ENCODE data around the gene PODN. TPM values are rescaled to one million over a fixed set of nuclear protein-coding genes. Genes with fewer than 3 reads are reported as not detected.

Gene PODN
- total and polyA plus RNA-seq, 5 donors: 36.5 to 62.4 (median 41.6) TPM

DNA sequence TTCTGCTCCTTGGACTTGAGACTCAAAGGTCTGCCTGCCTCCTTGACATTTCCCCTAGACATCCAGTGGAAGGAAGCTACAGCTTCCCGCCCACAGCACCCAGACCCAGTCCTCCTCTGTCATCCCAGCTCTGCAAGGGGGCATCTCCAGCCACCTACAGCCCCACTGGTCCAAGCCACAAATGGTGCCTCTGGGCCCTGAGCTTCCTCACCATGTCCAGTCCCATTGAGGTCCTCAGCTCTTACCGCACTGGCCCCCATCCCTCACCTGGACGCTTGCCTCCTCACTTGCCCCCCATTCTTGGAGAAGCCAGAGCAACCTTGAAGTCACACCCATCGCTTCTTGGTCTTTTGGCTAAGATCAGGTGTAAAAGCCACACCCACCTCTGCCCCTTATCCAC is 13.2 kb downstream of the PODN start:
- Histone ChIP-seq H3K4me3 (ENCODE audit: low read length) (no peak overlapping the region), H3K27ac (ENCODE audit: low read length) (no peak overlapping the region), H3K27me3 (ENCODE audit: control insufficient read depth, insufficient read depth) (no peaks in the 10 kb centered on the region), H3K9me3 (ENCODE audit: control insufficient read depth, low read length) (no peaks in the 10 kb centered on the region), H3K4me1 (ENCODE audit: control insufficient read depth, insufficient read depth, low read length) (no peaks in the 10 kb centered on the region)
- WGBS: 97% methylated on average over 4 of the region's 4 CpGs
- ATAC-seq (no peak), DNase-seq (peak in 2 of 3 donors; percentile 22 to 30)
- intact Hi-C loops (cut with DNase I): no loop called here

DNA sequence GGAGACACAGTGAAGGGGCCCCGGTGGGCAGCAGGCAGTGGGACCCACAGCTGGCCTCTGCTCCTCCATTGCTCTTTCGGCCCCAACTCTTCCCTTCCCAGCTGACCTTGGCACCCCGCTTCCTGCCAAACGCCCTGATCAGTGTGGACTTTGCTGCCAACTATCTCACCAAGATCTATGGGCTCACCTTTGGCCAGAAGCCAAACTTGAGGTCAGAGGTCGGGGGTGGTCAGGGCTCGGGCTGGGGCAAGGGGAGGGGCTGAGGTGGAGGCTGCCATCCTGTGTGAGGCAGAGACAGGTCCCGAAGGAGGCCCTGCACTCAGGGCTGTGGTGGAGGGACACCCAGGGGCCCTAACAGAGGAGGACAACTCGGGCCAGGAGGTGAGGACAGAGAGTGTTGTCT is 13.7 kb downstream of the PODN start:
- intact Hi-C loops (cut with DNase I): no loop called here
- Histone ChIP-seq H3K9me3 (ENCODE audit: control insufficient read depth, low read length) (no peaks in the 10 kb centered on the region), H3K4me3 (ENCODE audit: low read length) (no peak overlapping the region), H3K4me1 (ENCODE audit: control insufficient read depth, insufficient read depth, low read length) (no peaks in the 10 kb centered on the region), H3K27me3 (ENCODE audit: control insufficient read depth, insufficient read depth) (no peaks in the 10 kb centered on the region), H3K27ac (ENCODE audit: low read length) (no peak overlapping the region)
- DNase-seq (peak in 2 of 3 donors; percentile 41 to 57), ATAC-seq (no peak)
- 70% methylated on average over 8 of the region's 8 CpGs for WGBS

DNA sequence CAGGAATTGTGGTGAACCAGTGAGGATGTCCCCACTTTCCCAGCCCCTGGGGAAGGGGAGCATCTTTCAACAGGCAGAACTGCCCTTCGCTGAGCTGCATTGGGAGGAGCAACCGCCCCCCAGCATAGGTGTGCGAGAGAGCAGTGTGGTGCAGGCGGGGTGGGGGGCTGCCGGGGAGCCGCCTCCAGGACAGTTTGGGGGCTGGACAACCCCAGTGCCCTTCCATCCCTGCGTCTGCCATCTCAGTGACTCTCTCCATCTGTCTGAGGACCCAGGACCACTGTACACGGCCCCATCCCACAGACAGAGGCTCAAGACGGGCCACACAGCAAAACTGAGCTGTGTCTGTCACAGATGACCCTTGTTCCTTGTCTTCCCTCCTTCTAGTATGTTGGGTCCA is 14.2 kb downstream of the PODN start:
- DNase-seq (peak in 2 of 3 donors; percentile 21 to 33), ATAC-seq (no peak)
- WGBS: 96% methylated on average over 9 of the region's 9 CpGs
- H3K27me3 ChIP-seq (ENCODE audit: control insufficient read depth, insufficient read depth): no peaks in the 10 kb centered on the region
- H3K4me1 ChIP-seq (ENCODE audit: control insufficient read depth, insufficient read depth, low read length): no peaks in the 10 kb centered on the region
- no peak overlapping the region for H3K27ac ChIP-seq (ENCODE audit: low read length)
- H3K4me3 ChIP-seq (ENCODE audit: low read length): no peak overlapping the region
- intact Hi-C loops (cut with DNase I): no loop called here
- no peaks in the 10 kb centered on the region for H3K9me3 ChIP-seq (ENCODE audit: control insufficient read depth, low read length)

DNA sequence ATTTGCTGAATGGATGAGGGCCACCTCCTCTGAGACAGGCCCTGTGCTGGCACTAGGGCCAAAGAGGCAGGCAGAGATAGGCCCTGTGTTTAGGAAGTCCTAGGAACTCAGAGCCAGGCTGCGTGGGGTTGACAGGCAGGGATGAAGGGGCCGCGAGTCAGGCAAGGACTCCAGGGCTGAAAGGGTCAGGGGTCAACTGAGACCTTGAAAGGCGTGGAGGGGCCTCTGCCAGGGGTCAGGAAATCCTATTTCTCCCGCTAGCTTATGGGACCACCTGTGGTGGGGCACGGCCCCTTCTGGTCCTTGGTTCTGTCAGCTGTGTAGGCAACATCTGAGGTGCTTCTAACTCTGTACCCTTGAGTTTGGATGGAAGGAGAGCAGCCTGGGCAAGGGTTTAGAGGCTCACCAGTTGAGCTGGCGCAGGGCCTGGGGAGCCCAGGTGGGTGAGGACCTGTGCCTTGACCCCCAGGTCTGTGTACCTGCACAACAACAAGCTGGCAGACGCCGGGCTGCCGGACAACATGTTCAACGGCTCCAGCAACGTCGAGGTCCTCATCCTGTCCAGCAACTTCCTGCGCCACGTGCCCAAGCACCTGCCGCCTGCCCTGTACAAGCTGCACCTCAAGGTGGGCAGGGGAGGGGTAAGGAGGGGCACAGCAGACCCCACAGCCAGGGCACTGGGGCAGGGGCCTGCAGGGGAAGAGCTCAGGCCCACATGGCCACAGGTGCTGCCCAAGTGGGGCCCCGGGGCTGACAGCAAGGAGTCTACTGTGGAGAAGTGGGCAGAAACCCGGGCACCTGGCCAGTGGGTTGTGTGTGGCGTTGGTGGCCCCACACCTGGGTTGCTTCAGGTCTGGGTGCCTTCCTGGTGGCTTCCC is 14.9 kb downstream of the PODN start:
- Histone ChIP-seq H3K4me3 (ENCODE audit: low read length) (no peak overlapping the region), H3K4me1 (ENCODE audit: control insufficient read depth, insufficient read depth, low read length) (no peaks in the 10 kb centered on the region), H3K27ac (ENCODE audit: low read length) (no peak overlapping the region), H3K27me3 (ENCODE audit: control insufficient read depth, insufficient read depth) (no peaks in the 10 kb centered on the region), H3K9me3 (ENCODE audit: control insufficient read depth, low read length) (no peaks in the 10 kb centered on the region)
- DNase-seq: peak; percentile 8 to 62 (median 54)
- intact Hi-C loops (cut with DNase I): no loop called here
- ATAC-seq: no peak
- 88% methylated on average over 19 of the region's 19 CpGs for whole genome bisulfite sequencing

DNA sequence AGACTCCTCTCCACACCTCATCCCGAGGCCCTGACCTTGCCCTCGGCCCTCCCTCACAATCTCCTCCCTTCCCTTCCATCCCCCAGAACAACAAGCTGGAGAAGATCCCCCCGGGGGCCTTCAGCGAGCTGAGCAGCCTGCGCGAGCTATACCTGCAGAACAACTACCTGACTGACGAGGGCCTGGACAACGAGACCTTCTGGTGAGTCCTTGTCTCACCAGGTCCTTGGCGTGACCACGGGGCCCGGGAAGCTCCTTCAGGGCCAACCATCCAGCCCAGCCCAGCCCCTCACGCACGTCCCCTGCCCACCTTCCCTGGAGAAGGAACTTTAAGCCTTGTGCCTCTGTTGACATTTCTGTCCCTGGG is 15.6 kb downstream of the PODN start:
- 92% methylated on average over 13 of the region's 13 CpGs for WGBS
- H3K27me3 ChIP-seq (ENCODE audit: control insufficient read depth, insufficient read depth): no peaks in the 10 kb centered on the region
- H3K4me3 ChIP-seq (ENCODE audit: low read length): no peak overlapping the region
- no peaks in the 10 kb centered on the region for H3K4me1 ChIP-seq (ENCODE audit: control insufficient read depth, insufficient read depth, low read length)
- H3K27ac ChIP-seq (ENCODE audit: low read length): no peak overlapping the region
- intact Hi-C loops (cut with DNase I): no loop called here
- DNase-seq (peak; percentile 5 to 53 (median 28)), ATAC-seq (no peak)
- H3K9me3 ChIP-seq (ENCODE audit: control insufficient read depth, low read length): no peaks in the 10 kb centered on the region

DNA sequence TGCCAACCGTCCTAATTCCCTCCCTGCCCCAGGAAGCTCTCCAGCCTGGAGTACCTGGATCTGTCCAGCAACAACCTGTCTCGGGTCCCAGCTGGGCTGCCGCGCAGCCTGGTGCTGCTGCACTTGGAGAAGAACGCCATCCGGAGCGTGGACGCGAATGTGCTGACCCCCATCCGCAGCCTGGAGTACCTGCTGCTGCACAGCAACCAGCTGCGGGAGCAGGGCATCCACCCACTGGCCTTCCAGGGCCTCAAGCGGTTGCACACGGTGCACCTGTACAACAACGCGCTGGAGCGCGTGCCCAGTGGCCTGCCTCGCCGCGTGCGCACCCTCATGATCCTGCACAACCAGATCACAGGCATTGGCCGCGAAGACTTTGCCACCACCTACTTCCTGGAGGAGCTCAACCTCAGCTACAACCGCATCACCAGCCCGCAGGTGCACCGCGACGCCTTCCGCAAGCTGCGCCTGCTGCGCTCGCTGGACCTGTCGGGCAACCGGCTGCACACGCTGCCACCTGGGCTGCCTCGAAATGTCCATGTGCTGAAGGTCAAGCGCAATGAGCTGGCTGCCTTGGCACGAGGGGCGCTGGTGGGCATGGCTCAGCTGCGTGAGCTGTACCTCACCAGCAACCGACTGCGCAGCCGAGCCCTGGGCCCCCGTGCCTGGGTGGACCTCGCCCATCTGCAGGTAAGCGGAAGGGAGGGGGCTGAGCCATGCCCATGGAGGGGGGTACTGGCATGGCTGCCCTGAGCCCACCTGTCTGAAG is 16.5 kb downstream of the PODN start:
- no peak for ATAC-seq
- Histone ChIP-seq H3K4me3 (ENCODE audit: low read length) (no peak overlapping the region), H3K27me3 (ENCODE audit: control insufficient read depth, insufficient read depth) (no peaks in the 10 kb centered on the region), H3K9me3 (ENCODE audit: control insufficient read depth, low read length) (no peaks in the 10 kb centered on the region), H3K4me1 (ENCODE audit: control insufficient read depth, insufficient read depth, low read length) (no peaks in the 10 kb centered on the region), H3K27ac (ENCODE audit: low read length) (no peak overlapping the region)
- intact Hi-C loops (cut with DNase I): no loop called here
- 94% methylated on average over 46 of the region's 46 CpGs for WGBS
- DNase-seq: peak; percentile 7 to 60 (median 53)

DNA sequence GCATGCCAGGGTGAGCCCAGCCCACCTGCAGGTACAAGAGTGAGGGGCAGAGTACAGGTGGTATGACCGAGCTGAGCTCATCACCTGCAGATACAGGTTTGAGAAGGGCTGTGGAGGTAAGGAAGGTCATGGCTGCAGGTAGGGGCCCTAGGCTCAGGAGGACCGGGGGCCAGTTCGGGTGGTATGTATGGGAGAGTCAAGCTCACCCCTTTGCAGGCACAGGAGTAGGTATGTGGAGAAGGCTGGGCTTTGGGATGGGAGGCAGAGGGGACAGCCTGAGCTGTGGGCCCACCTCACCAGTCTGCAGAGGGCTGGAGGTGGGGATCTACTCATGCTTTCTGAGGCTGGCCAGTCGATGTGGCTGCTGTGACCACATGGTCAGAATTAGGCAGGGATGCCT is 17.2 kb downstream of the PODN start:
- intact Hi-C loops (cut with DNase I): no loop called here
- H3K9me3 ChIP-seq (ENCODE audit: control insufficient read depth, low read length): no peaks in the 10 kb centered on the region
- peak; percentile 4 to 41 (median 24) for DNase-seq
- no peak overlapping the region for H3K4me3 ChIP-seq (ENCODE audit: low read length)
- no peak for ATAC-seq
- no peaks in the 10 kb centered on the region for H3K4me1 ChIP-seq (ENCODE audit: control insufficient read depth, insufficient read depth, low read length)
- 91% methylated on average over 4 of the region's 4 CpGs for WGBS
- H3K27me3 ChIP-seq (ENCODE audit: control insufficient read depth, insufficient read depth): no peaks in the 10 kb centered on the region
- no peak overlapping the region for H3K27ac ChIP-seq (ENCODE audit: low read length)

DNA sequence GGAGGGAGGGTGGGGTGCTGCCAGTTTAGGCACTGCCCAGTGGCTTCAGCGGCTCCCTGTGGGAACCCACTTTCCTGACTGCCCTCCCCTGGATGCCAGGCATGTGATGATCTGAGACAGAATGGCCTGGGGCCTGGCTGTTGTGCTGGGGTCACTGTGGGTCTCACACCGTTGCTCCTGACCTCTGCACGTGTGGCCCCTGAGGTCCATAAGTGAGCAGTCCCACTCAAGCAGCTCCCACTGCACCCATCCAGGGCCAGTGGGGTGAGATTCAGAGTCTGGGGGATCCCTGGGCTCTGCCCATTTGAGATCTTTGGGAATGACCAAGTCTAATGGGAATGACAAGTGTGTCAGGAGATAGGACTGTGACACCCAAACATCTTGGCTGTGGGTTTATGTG is 18.0 kb downstream of the PODN start:
- Histone ChIP-seq H3K27ac (ENCODE audit: low read length) (no peak overlapping the region), H3K4me3 (ENCODE audit: low read length) (no peak overlapping the region), H3K9me3 (ENCODE audit: control insufficient read depth, low read length) (no peaks in the 10 kb centered on the region), H3K27me3 (ENCODE audit: control insufficient read depth, insufficient read depth) (no peaks in the 10 kb centered on the region), H3K4me1 (ENCODE audit: control insufficient read depth, insufficient read depth, low read length) (no peaks in the 10 kb centered on the region)
- DNase-seq: peak in 1 of 3 donors; percentile 25
- WGBS: 57% methylated on average over 3 of the region's 3 CpGs
- intact Hi-C loops (cut with DNase I): no loop called here
- no peak for ATAC-seq

DNA sequence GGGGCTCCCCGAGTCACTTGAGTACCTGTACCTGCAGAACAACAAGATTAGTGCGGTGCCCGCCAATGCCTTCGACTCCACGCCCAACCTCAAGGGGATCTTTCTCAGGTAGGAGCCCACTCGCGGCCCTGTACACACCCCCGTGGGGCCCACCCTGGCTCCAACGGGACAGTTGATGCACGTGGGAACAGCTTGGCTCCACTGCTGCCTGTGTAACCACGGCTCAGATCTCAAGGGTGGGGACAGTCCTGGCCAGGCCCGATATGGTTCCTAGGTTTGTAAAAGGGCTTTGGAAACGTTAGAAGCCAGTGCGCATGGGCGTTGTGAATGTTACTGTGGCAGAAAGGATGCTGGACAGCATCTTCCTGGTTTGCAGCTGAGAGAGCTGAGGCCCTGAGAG is 18.8 kb downstream of the PODN start:
- WGBS: 86% methylated on average over 15 of the region's 15 CpGs
- Histone ChIP-seq H3K4me1 (ENCODE audit: control insufficient read depth, insufficient read depth, low read length) (no peaks in the 10 kb centered on the region), H3K27me3 (ENCODE audit: control insufficient read depth, insufficient read depth) (no peaks in the 10 kb centered on the region), H3K27ac (ENCODE audit: low read length) (no peak overlapping the region), H3K9me3 (ENCODE audit: control insufficient read depth, low read length) (no peaks in the 10 kb centered on the region), H3K4me3 (ENCODE audit: low read length) (no peak overlapping the region)
- DNase-seq (peak; percentile 4 to 54 (median 37)), ATAC-seq (no peak)
- intact Hi-C loops (cut with DNase I): no loop called here

DNA sequence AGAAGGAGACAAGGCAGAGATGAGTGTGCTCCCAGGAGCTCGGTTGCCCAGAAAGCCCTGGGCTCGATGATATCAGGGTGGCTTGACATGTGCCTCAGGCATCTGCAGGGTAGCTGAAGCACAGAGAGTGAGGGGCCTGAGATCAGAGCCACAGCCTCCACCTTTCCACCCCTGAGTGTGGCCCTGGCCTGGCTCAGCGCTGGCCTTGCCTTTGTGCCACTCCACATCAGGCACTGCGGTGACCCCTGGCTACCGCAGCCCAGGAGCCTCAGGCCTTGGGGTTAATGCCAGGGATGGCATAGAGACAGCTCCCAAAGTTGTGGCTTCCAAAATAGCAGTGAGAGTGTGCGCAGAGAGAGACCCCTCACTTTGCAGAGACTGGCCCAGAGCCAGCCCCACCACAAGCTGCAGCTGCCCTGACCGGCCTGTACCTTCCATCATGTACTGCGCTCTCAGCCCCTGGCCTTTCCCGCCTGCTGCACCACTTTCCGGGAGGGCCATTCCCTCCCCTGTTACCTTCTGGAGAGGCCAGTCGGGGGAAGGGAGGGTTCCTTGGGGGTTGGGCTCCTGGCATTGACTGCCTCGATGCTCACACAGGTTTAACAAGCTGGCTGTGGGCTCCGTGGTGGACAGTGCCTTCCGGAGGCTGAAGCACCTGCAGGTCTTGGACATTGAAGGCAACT is 19.5 kb downstream of the PODN start:
- ATAC-seq (no peak), DNase-seq (peak; percentile 5 to 51 (median 37))
- Histone ChIP-seq H3K9me3 (ENCODE audit: control insufficient read depth, low read length) (no peaks in the 10 kb centered on the region), H3K4me3 (ENCODE audit: low read length) (no peak overlapping the region), H3K27me3 (ENCODE audit: control insufficient read depth, insufficient read depth) (no peaks in the 10 kb centered on the region), H3K4me1 (ENCODE audit: control insufficient read depth, insufficient read depth, low read length) (no peaks in the 10 kb centered on the region), H3K27ac (ENCODE audit: low read length) (no peak overlapping the region)
- WGBS: 78% methylated on average over 14 of the region's 14 CpGs
- intact Hi-C loops (cut with DNase I): no loop called here
